B cell (primary cell): ENCODE results near the gene HSPH1. TPM values are rescaled to one million over a fixed set of nuclear protein-coding genes. Genes with fewer than 3 reads are reported as not detected.

ENCODE experiments used
- ATAC-seq: fragments of 200-7000 bp; cut with Tn5 transposase; one replicate; pipeline ENCODE4 v1.10.0; 2021; ENCODE audit warnings: low read depth, mild to moderate bottlenecking, moderate number of reproducible peaks, moderate library complexity
- CTCF ChIA-PET: fragments of 350-600 bp; sonication (Branson Sonifier 250); formaldehyde crosslinking; loops from one replicate; lab custom pipeline; 2021; ENCODE audit warnings: antibody characterized with exemption, inconsistent platforms; lab: Charles Lee
- POLR2A ChIA-PET: fragments of 350-600 bp; sonication (Branson Sonifier 250); formaldehyde crosslinking; loops from one replicate; lab custom pipeline; 2021; ENCODE audit warnings: antibody characterized with exemption; lab: Charles Lee
- DNase-seq: peaks from one replicate; pipeline ENCODE4 v3.0.0; 2013
- H2AFZ ChIP-seq: 2 replicates; pipeline ENCODE4 v1.6.1; 2012; ENCODE audit warnings: mild to moderate bottlenecking, low read depth, low read length; ENCODE audit not compliant: insufficient read depth, poor library complexity, severe bottlenecking
- H3K27ac ChIP-seq, 2 donors: 1 replicate in 1 of 2; 2 replicates in 1 of 2; pipeline ENCODE4 v1.5.1; 2012 to 2013; ENCODE audit warnings: low read length in 2 of 2, mild to moderate bottlenecking in 2 of 2, moderate library complexity in 1 of 2
- H3K27me3 ChIP-seq, 4 experiments: fragments of 200-600 bp in 1 of 4; sonication (generic) in 1 of 4; replicated peaks in 1 of 4; 1 replicate in 2 of 4; 2 replicates in 2 of 4; pipeline versions ENCODE4 v1.6.1 to v1.7.0; 2013 to 2016; ENCODE audit warnings: low read length in 3 of 4, mild to moderate bottlenecking in 2 of 4, mixed read lengths in 1 of 4, moderate library complexity in 1 of 4; ENCODE audit not compliant: insufficient read depth in 4 of 4, control insufficient read depth in 3 of 4; ENCODE audit errors: control extremely low read depth in 1 of 4
- H3K36me3 ChIP-seq, 2 experiments: replicated peaks in 1 of 2; 1 replicate in 1 of 2; 2 replicates in 1 of 2; pipeline versions ENCODE4 v1.6.1 to v1.7.1; 2013; ENCODE audit warnings: low read length in 1 of 2; ENCODE audit not compliant: insufficient read depth in 2 of 2, control insufficient read depth in 1 of 2; ENCODE audit errors: control extremely low read depth in 1 of 2, extremely low read depth in 1 of 2
- H3K4me1 ChIP-seq, 2 donors: fragments of 200-600 bp in 1 of 2; sonication (generic) in 1 of 2; 1 replicate in 1 of 2; 2 replicates in 1 of 2; pipeline versions ENCODE4 v1.5.1 to v1.6.1; 2013 to 2017; ENCODE audit warnings: low read length in 2 of 2; ENCODE audit not compliant: control insufficient read depth in 2 of 2, insufficient read depth in 2 of 2
- H3K4me2 ChIP-seq: replicated peaks from 2 replicates; pipeline ENCODE3; 2012; ENCODE audit warnings: mild to moderate bottlenecking, low read depth, low read length; ENCODE audit not compliant: poor library complexity, severe bottlenecking
- H3K4me3 ChIP-seq, 5 experiments: fragments of 200-600 bp in 1 of 5; sonication (generic) in 1 of 5; 1 replicate in 3 of 5; 2 replicates in 2 of 5; pipeline versions ENCODE4 v1.5.1 to v1.7.0; 2011 to 2016; ENCODE audit warnings: low read length in 4 of 5, mild to moderate bottlenecking in 4 of 5, low read depth in 2 of 5, control low read depth in 1 of 5, moderate library complexity in 1 of 5; ENCODE audit not compliant: insufficient read depth in 1 of 5; ENCODE audit errors: control extremely low read depth in 1 of 5, extremely low read depth in 1 of 5
- H3K79me2 ChIP-seq: fragments of 200-600 bp; sonication (generic); one replicate; pipeline ENCODE4 v1.6.0; 2016; ENCODE audit warnings: low read length; ENCODE audit not compliant: control insufficient read depth, insufficient read depth
- H3K9ac ChIP-seq: fragments of 200-600 bp; sonication (generic); 2 replicates; pipeline ENCODE4 v1.6.1; 2017; ENCODE audit warnings: mild to moderate bottlenecking, low read length, moderate library complexity
- H3K9me3 ChIP-seq, 3 donors: one replicate each; pipeline versions ENCODE4 v1.6.1 to v1.7.1; 2013; ENCODE audit warnings: low read length in 2 of 3; ENCODE audit not compliant: control insufficient read depth in 2 of 3, insufficient read depth in 1 of 3; ENCODE audit errors: control extremely low read depth in 1 of 3
- H4K20me1 ChIP-seq: 2 replicates; pipeline ENCODE4 v1.6.0; 2012; ENCODE audit warnings: mild to moderate bottlenecking, low read length; ENCODE audit not compliant: insufficient read depth, control insufficient read depth, poor library complexity, severe bottlenecking
- H3K27ac Mint-ChIP-seq: one replicate; pipeline ENCODE4 v1.8.0; 2021; ENCODE audit warnings: mixed read lengths
- H3K27me3 Mint-ChIP-seq: one replicate; pipeline ENCODE4 v1.8.0; 2021; ENCODE audit warnings: mixed read lengths
- H3K4me1 Mint-ChIP-seq: one replicate; pipeline ENCODE4 v1.8.0; 2021; ENCODE audit warnings: mixed read lengths
- H3K4me3 Mint-ChIP-seq: one replicate; pipeline ENCODE4 v1.8.0; 2021; ENCODE audit warnings: mixed read lengths
- H3K9me3 Mint-ChIP-seq: one replicate; pipeline ENCODE4 v1.8.0; 2022; ENCODE audit warnings: mixed read lengths; ENCODE audit not compliant: insufficient read depth
- CTCF ChIP-seq: fragments of 200-600 bp; IDR thresholded peaks from one replicate; pipeline ENCODE4 v1.8.0; 2022; ENCODE audit warnings: antibody characterized with exemption, mild to moderate bottlenecking
- EZH2 ChIP-seq: IDR thresholded peaks from 2 replicates; pipeline ENCODE4 v1.6.1; 2012; ENCODE audit warnings: borderline replicate concordance, low read depth, mild to moderate bottlenecking, moderate library complexity, low read length; ENCODE audit not compliant: insufficient read depth, poor library complexity, severe bottlenecking
- WGBS: methylation state at CpG from one replicate; pipeline ENCODE4 v1.1.5; 2013; ENCODE audit warnings: missing lambda C conversion rate; ENCODE audit not compliant: insufficient coverage; 5-methylcytosine and 5-hydroxymethylcytosine counted together
- intact Hi-C: fragments of 100-400 bp; cut with micrococcal nuclease; formaldehyde crosslinking; loops from one replicate; pipeline ENCODE4 v1.10.0; 2022
- polyA plus RNA-seq: library from polyadenylated mRNA; depleted of rRNA; stranded (reverse); fragments of >200 nt; gene quantifications from 2 replicates; pipeline ENCODE4 v1.2.3, GENCODE V29; 2012
- total RNA-seq, 2 donors: library from RNA; stranded (reverse); fragments of 120-200 nt in 1 of 2; gene quantifications; 1 replicate in 1 of 2; 2 replicates in 1 of 2; pipeline versions ENCODE4 v1.2.3 to v1.2.4, GENCODE V29; 2013 to 2022

Gene HSPH1
- total and polyA plus RNA-seq, 2 donors (not counting 1 experiment from before 2014, with no cell fraction given), result 15.4 to 56.4 TPM

- 87% methylated on average over 3 of the region's 3 CpGs for WGBS
Observed at GRCh38 chr13:31175847-31176532, 14.3 kb upstream of the HSPH1 start.

More at GRCh38 chr13:31175847-31176532, 14.3 kb upstream of the HSPH1 start:
- H3K4me2 ChIP-seq, result no peak overlapping the region
- no peaks in the 10 kb centered on the region for H3K4me1 ChIP-seq
- ChIA-PET POLR2A (no interaction called here), CTCF (no interaction called here)
- H3K27ac Mint-ChIP-seq, result no peak overlapping the region
- DNase-seq, result no peak
- H3K9me3 ChIP-seq, result peaks cover 0 to 7% (median 0%) of the 10 kb centered on the region in 3 donors
- H3K9ac ChIP-seq, result no peak overlapping the region
- intact Hi-C loops, result no loop called here
- no peaks in the 10 kb centered on the region for H3K79me2 ChIP-seq
- H3K27me3 ChIP-seq, result peaks cover 0 to 4% (median 2%) of the 10 kb centered on the region in 4 experiments
- peaks cover 2% of the 10 kb centered on the region for H3K9me3 Mint-ChIP-seq
- H3K4me3 ChIP-seq, result no peak overlapping the region
- ATAC-seq, result no peak
- no peaks in the 10 kb centered on the region for H3K36me3 ChIP-seq
- no peak overlapping the region for H2AFZ ChIP-seq
- no peaks in the 10 kb centered on the region for H4K20me1 ChIP-seq
- TF ChIP-seq EZH2, result no peak
- TF ChIP-seq CTCF, result no peak
- H3K4me3 Mint-ChIP-seq, result no peak overlapping the region
- peaks cover 19% of the 10 kb centered on the region for H3K27me3 Mint-ChIP-seq
- H3K4me1 Mint-ChIP-seq, result no peaks in the 10 kb centered on the region
- H3K27ac ChIP-seq, result no peak overlapping the region
